Heart left ventricle (tissue), 13 donors: Measurements from ENCODE around the gene CCDC18.
"Not testable (repeated sequence)": the region's sequence is repeated elsewhere in the genome, so short reads cannot be mapped to it uniquely, and the experiment has no call there.

Experiments used
- POLR2A ChIP-seq, 2 donors: fragments of 450-650 bp; IDR thresholded peaks; one replicate each; pipeline ENCODE4 v1.6.1; 2017; ENCODE audit warnings: antibody characterized with exemption in 2 of 2, mild to moderate bottlenecking in 2 of 2, moderate library complexity in 2 of 2
- TF ChIP-seq, protein P1 (sequence below), 12 donors: fragments of 200-600 bp; sonication (generic) in 4 of 12; IDR thresholded peaks; one replicate each; pipeline versions ENCODE4 v1.5.0 to v1.8.0; 2018 to 2022; ENCODE audit warnings: antibody characterized with exemption in 12 of 12, mild to moderate bottlenecking in 5 of 12
- donor health status: ischemic (EF 13 %, LVEDD 7.1; RV severe dilation, severe dysfunction).
- donor health status: DM: no; HTN: yes; CAD: no.
- donor health status: DM: no; HTN: no; CAD: no.
- donor health status: ischemic (EF 25% LVEDD 6.9; RV normal size, moderate dysfunction).
- donor health status: ischemic (EF 25% LVEDD 5.7; RV mildly dilated, moderate dysfunction).
- donor health status: ischemic (EF 35%, LVEDD 5.7; RV mildly dilated, moderate dysfunction).
- donor health status: nonischemic (EF 11% LVEDD 7.7; RV severe dilation, severe dysfunction).
- donor health status: DM: yes; HTN: yes; CAD: no.
- donor health status: PGD.
- donor health status: ischemic (EF 29% LVEDD 5.4; RV normal size, mild dysfunction).
- donor health status: nonischemic (EF 23%, LVEDD 6.1; RV moderate dilation, normal function).

DNA sequence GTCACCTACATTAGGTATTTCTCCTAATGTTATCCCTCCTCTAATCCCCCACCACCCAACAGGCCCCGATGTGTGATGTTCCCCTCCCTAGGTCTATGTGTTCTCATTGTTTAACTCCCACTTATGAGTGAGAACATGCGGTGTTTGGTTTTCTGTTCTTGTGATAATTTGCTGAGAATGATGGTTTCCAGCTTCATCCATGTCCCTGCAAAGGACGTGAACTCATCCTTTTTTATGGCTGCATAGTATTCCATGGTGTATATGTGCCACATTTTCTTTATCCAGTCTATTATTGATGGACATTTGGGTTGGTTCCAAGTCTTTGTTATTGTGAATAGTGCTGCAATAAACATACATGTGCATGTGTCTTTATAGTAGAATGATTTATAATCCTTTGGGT lies 80.2 kb downstream of the CCDC18 start:
- not testable (repeated sequence) for TF ChIP-seq POLR2A (IDR thresholded peaks at IDR 0.05)
- TF ChIP-seq, protein P1, sequence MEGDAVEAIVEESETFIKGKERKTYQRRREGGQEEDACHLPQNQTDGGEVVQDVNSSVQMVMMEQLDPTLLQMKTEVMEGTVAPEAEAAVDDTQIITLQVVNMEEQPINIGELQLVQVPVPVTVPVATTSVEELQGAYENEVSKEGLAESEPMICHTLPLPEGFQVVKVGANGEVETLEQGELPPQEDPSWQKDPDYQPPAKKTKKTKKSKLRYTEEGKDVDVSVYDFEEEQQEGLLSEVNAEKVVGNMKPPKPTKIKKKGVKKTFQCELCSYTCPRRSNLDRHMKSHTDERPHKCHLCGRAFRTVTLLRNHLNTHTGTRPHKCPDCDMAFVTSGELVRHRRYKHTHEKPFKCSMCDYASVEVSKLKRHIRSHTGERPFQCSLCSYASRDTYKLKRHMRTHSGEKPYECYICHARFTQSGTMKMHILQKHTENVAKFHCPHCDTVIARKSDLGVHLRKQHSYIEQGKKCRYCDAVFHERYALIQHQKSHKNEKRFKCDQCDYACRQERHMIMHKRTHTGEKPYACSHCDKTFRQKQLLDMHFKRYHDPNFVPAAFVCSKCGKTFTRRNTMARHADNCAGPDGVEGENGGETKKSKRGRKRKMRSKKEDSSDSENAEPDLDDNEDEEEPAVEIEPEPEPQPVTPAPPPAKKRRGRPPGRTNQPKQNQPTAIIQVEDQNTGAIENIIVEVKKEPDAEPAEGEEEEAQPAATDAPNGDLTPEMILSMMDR (IDR thresholded peaks at IDR 0.05), result not testable (repeated sequence)
